T-helper 1 cell treated with Interleukin-12 subunit alpha and Interleukin-12 subunit beta and Interleukin-4 antibody, amounts not matched to agents 30 ng/mL and 1 ng/mL, for 36 hours (primary cell): ENCODE results near the gene PARP4. TPM values are rescaled to one million over a fixed set of nuclear protein-coding genes. Genes with fewer than 3 reads are reported as not detected.
"Not testable (repeated sequence)": the region's sequence is repeated elsewhere in the genome, so short reads cannot be mapped to it uniquely, and the experiment has no call there.

ENCODE experiments used
- intact Hi-C: fragments of 100-400 bp; cut with micrococcal nuclease; formaldehyde crosslinking; loops from one replicate; pipeline ENCODE4 v1.15.1; 2024
- total RNA-seq: library from RNA; stranded (reverse); gene quantifications from 2 replicates; pipeline ENCODE4 v1.2.3, GENCODE V29; 2022

Gene PARP4
- total RNA-seq, 1 donor from 2014 or later = 69.6 TPM

GRCh38 chr13:24380227-24380626 lies 132.4 kb downstream of the PARP4 start:
- intact Hi-C loops = not testable (repeated sequence)

GRCh38 chr13:24371273-24371672 lies 141.3 kb downstream of the PARP4 start:
- intact Hi-C loops = not testable (repeated sequence)

Other genes with a start within 250 kb of the PARP4 start
- not detected in 2 replicates for gene C1QTNF9, start 203.2 kb downstream of the PARP4 start, total RNA-seq
- gene ATP12A, start 167.6 kb upstream of the PARP4 start, total RNA-seq = 0.42 and 0.51 TPM in 2 replicates